ENCODE data around the gene C1QB. TPM values are rescaled to one million over a fixed set of nuclear protein-coding genes. Genes with fewer than 3 reads are reported as not detected.

The C1QB gene
- total and polyA plus RNA-seq, 9 of the 15 experiments (the other 6 are each of a cell fraction or from before 2014, with no cell fraction given) = 0.55 TPM; not detected in 8

- TF ChIP-seq MITF (IDR thresholded peaks at IDR 0.05) (no peak), RB1 (IDR thresholded peaks at IDR 0.05; ENCODE audit: low read depth) (no peak), HSF4 (CRISPR knock-in tag; IDR thresholded peaks at IDR 0.05; ENCODE audit: borderline replicate concordance) (no peak), SIN3A (IDR thresholded peaks at IDR 0.05; ENCODE audit: borderline replicate concordance in 2 of 2, control insufficient read depth in 1 of 2, low read depth in 2 of 2, low read length in 2 of 2) (no peak), CREB1 (IDR thresholded peaks at IDR 0.05) (no peak), CREB1 (CRISPR knock-in tag; IDR thresholded peaks at IDR 0.05) (peak; percentile 42; the same call in 1 of the 2 replicates), ZNF780A (CRISPR knock-in tag; IDR thresholded peaks at IDR 0.05) (no peak), DMBX1 (CRISPR knock-in tag; IDR thresholded peaks at IDR 0.05; ENCODE audit: borderline replicate concordance) (peak; percentile 93), TEAD1 (CRISPR knock-in tag; IDR thresholded peaks at IDR 0.05) (no peak), NFATC3 (IDR thresholded peaks at IDR 0.05) (no peak), ZNF696 (CRISPR knock-in tag; conservative IDR thresholded peaks at IDR 0.05) (no peak), ZNF707 (CRISPR knock-in tag; conservative IDR thresholded peaks at IDR 0.05) (no peak), ZNF830 (CRISPR knock-in tag; IDR thresholded peaks at IDR 0.05) (no peak), ZBTB9 (CRISPR knock-in tag; IDR thresholded peaks at IDR 0.05) (no peak; the same call in 1 of the 2 replicates), IRF9 (tag; IDR thresholded peaks at IDR 0.05) (no peak), MLX (CRISPR knock-in tag; conservative IDR thresholded peaks at IDR 0.05) (no peak), ZBTB11 (CRISPR knock-in tag; IDR thresholded peaks at IDR 0.05) (0 out of 6 replicates have a peak, but pooled peaks of 1 of the 3 experiments have one; percentile 52), CBFA2T3 (IDR thresholded peaks at IDR 0.05) (no peak), BCL6 (CRISPR knock-in tag; IDR thresholded peaks at IDR 0.05) (peak; percentile 43; the same call in 1 of the 2 replicates), ETV6 (IDR thresholded peaks at IDR 0.05; ENCODE audit: borderline replicate concordance in 1 of 2, low read depth in 2 of 2, low read length in 1 of 2) (no peak), ETV6 (CRISPR knock-in tag; IDR thresholded peaks at IDR 0.05; ENCODE audit: borderline replicate concordance) (no peak)
Observed at GRCh38 chr1:22611530-22611947, 41.5 kb upstream of the C1QB start (continued).

Data from K562 (cell line).